Measurements from ENCODE around the gene C12orf42. TPM values are rescaled to one million over a fixed set of nuclear protein-coding genes. Genes with fewer than 3 reads are reported as not detected.

Gene C12orf42
- total and polyA plus RNA-seq, 2 experiments from 2014 or later = not detected

DNA sequence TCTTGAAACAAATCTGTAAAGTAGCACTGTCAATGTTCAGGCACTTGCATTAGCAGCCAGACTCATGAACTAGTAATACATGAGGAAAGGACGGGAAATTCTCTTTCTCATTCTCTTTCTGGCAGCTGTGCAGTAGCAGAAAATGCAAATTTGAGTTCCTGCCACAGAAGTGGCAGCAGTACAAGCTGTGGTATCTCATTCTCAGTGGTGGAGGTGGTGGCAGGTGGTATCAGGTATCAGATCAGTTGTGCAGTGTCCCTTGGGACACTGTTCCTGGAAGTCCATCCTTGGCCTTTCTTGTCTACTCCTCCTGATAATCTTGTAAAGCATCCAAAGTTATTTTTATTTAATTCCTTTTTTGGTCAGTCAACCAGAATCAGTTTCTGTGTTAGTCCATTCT, 103.0 kb downstream of the C12orf42 start:
- H3K36me3 ChIP-seq = no peaks in the 10 kb centered on the region
- H3K27me3 ChIP-seq = no peaks in the 10 kb centered on the region
- no peak for TF ChIP-seq CTCF (IDR thresholded peaks at IDR 0.05; ENCODE audit: low read depth, low read length)
- H3K4me1 ChIP-seq (ENCODE audit: low read depth) = no peaks in the 10 kb centered on the region
- H3K9me3 ChIP-seq (ENCODE audit: low read depth) = no peaks in the 10 kb centered on the region
- no peak overlapping the region for H3K4me3 ChIP-seq
- H3K27ac ChIP-seq = no peak overlapping the region
- no peak for DNase-seq (ENCODE audit: low read depth in 1 of 2, low spot score in 1 of 2)

- no peak overlapping the region for H3K4me3 ChIP-seq
- DNase-seq (ENCODE audit: low read depth in 1 of 2, low spot score in 1 of 2) = no peak
- H3K4me1 ChIP-seq (ENCODE audit: low read depth) = no peaks in the 10 kb centered on the region
- no peak overlapping the region for H3K27ac ChIP-seq
- no peaks in the 10 kb centered on the region for H3K9me3 ChIP-seq (ENCODE audit: low read depth)
- TF ChIP-seq CTCF (IDR thresholded peaks at IDR 0.05; ENCODE audit: low read depth, low read length) = no peak
- no peaks in the 10 kb centered on the region for H3K27me3 ChIP-seq
- no peaks in the 10 kb centered on the region for H3K36me3 ChIP-seq
These were observed 104.7 kb downstream of the C12orf42 start for GRCh38 chr12:103391103-103391502.

DNA sequence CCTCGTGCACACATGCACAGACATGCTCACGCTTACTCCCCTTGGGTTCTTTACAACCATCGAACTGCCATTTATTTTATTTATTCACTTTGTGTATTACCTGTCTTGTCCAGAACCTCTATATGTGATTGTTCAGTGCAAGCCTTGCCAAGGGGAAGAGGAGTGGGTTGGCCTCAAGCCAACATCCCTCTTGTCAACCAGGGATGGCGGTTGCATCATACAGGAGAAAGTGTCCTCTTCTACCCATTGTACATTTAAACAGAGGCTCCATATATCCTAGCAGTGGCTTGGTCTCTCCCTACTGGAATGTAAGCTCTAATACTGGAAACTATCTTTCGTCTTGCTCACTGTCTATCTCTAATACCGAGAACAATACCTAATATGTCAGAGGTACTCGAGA, 108.4 kb downstream of the C12orf42 start:
- TF ChIP-seq CTCF (IDR thresholded peaks at IDR 0.05; ENCODE audit: low read depth, low read length) = no peak
- H3K4me1 ChIP-seq (ENCODE audit: low read depth) = no peaks in the 10 kb centered on the region
- no peaks in the 10 kb centered on the region for H3K36me3 ChIP-seq
- H3K27me3 ChIP-seq = no peaks in the 10 kb centered on the region
- H3K27ac ChIP-seq = no peak overlapping the region
- no peak overlapping the region for H3K4me3 ChIP-seq
- no peaks in the 10 kb centered on the region for H3K9me3 ChIP-seq (ENCODE audit: low read depth)
- DNase-seq (ENCODE audit: low read depth in 1 of 2, low spot score in 1 of 2) = no peak

DNA sequence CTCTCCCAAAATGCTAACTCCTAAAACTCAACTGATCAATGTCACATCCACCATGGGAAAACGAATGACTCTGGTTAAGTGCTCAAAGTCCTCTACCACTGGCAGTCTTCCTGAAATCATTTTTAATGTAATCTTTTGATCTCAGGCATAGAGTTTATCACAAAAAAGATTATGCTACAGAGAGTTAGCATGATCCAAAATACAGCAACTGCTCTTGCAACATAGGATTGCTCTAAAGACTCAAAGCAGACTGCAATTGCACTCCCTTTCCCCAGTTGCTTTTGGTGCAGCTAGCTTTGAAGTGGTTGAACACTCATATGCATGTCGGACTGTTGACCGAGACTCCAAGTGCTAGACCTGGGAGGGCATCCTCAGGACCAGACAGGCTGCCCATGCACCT, 109.3 kb downstream of the C12orf42 start:
- no peak for DNase-seq (ENCODE audit: low read depth in 1 of 2, low spot score in 1 of 2)
- H3K4me3 ChIP-seq = no peak overlapping the region
- H3K9me3 ChIP-seq (ENCODE audit: low read depth) = no peaks in the 10 kb centered on the region
- H3K36me3 ChIP-seq = no peaks in the 10 kb centered on the region
- H3K4me1 ChIP-seq (ENCODE audit: low read depth) = no peaks in the 10 kb centered on the region
- TF ChIP-seq CTCF (IDR thresholded peaks at IDR 0.05; ENCODE audit: low read depth, low read length) = no peak
- no peaks in the 10 kb centered on the region for H3K27me3 ChIP-seq
- H3K27ac ChIP-seq = no peak overlapping the region

DNA sequence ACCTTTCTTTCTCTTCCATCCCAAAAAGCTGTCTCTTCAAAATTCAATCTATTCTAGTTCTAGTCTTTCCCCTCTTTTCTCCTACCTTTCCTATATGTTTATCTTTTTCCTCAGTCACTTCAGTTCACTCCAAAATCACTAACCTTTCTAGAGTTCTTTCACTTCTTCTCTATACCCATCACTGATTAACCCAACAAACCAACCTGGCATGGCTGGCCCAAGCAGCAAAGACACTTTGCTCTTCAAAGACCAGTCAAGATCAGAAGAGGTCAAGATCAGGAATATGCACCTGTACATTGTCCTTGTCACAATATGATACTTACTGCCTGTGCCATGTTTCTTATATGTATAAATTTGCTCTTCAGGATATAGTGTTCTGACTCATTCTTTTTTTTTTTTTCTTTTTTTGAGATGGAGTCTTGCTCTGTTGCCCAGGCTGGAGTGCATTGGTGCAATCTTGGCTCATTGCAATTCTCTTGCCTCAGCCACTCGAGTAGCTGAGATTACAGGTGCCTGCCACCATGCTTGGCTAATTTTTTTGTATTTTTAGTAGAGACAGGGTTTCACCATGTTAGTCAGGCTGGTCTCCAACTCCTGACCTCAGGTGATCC, 112.9 kb downstream of the C12orf42 start:
- Histone ChIP-seq H3K36me3 (no peaks in the 10 kb centered on the region), H3K4me1 (ENCODE audit: low read depth) (no peaks in the 10 kb centered on the region), H3K4me3 (no peak overlapping the region), H3K27me3 (no peaks in the 10 kb centered on the region), H3K27ac (no peak overlapping the region), H3K9me3 (ENCODE audit: low read depth) (no peaks in the 10 kb centered on the region)
- no peak for DNase-seq (ENCODE audit: low read depth in 1 of 2, low spot score in 1 of 2)
- TF ChIP-seq CTCF (IDR thresholded peaks at IDR 0.05; ENCODE audit: low read depth, low read length) = no peak

All from cardiac muscle cell (in vitro differentiated cells and primary cell).